Measurements from ENCODE around the gene SLC7A6OS. TPM values are rescaled to one million over a fixed set of nuclear protein-coding genes. Genes with fewer than 3 reads are reported as not detected.

SLC7A6OS gene
- total RNA-seq, 1 experiment from 2014 or later: 24.5 TPM

- Histone ChIP-seq H3K4ac (ENCODE audit: low read depth, low read length) (no peak overlapping the region), H2BK120ac (ENCODE audit: low read depth, low read length, poor library complexity, severe bottlenecking) (no peak overlapping the region), H2AK5ac (ENCODE audit: insufficient read length, low read length) (no peak overlapping the region), H3K14ac (ENCODE audit: insufficient read depth, low read length) (no peak overlapping the region), H4K91ac (ENCODE audit: insufficient read length, low read depth, low read length) (no peak overlapping the region), H3K9me3 (ENCODE audit: control insufficient read depth, low read depth, low read length) (peaks cover 5% of the 10 kb centered on the region), H3K9ac (ENCODE audit: extremely low read depth, insufficient read length, low read length) (no peak overlapping the region), H3K23me2 (ENCODE audit: insufficient read length, low read depth, low read length, poor library complexity, severe bottlenecking) (no peaks in the 10 kb centered on the region), H2AFZ (ENCODE audit: low read length) (no peak overlapping the region), H3K79me1 (ENCODE audit: insufficient read depth, low read depth, low read length, poor library complexity, severe bottlenecking) (no peaks in the 10 kb centered on the region), H2BK12ac (ENCODE audit: insufficient read length, low read depth, low read length) (no peak overlapping the region), H3K56ac (ENCODE audit: insufficient read length, low read depth, low read length) (no peak overlapping the region), H2BK20ac (ENCODE audit: low read depth, low read length, poor library complexity, severe bottlenecking) (no peak overlapping the region), H3K18ac (ENCODE audit: insufficient read length, low read depth, low read length) (no peak overlapping the region), H4K8ac (replicated peaks; ENCODE audit: insufficient read length, low read depth, low read length) (no peak overlapping the region), H4K20me1 (ENCODE audit: control insufficient read depth, insufficient read depth, insufficient read length) (peaks cover 2% of the 10 kb centered on the region), H2BK15ac (ENCODE audit: low read depth, low read length) (no peak overlapping the region), H3K27ac (ENCODE audit: insufficient read length, low read depth, low read length) (no peak overlapping the region), H3K23ac (ENCODE audit: insufficient read length, low read depth, low read length) (no peak overlapping the region), H3K4me1 (ENCODE audit: insufficient read depth, low read length) (no peaks in the 10 kb centered on the region), H3K4me2 (ENCODE audit: insufficient read depth, insufficient read length, low read length) (no peak overlapping the region), H3T11ph (ENCODE audit: low read length) (no peak overlapping the region), H3K27me3 (ENCODE audit: insufficient read depth, low read length) (no peaks in the 10 kb centered on the region), H2BK5ac (ENCODE audit: insufficient read length, low read length) (no peak overlapping the region), H3K79me2 (ENCODE audit: insufficient read depth, low read length) (0 out of 2 replicates have a peak, but pooled peaks cover 2% of the 10 kb centered on the region), H4K5ac (ENCODE audit: insufficient read length, low read depth, low read length) (no peak overlapping the region)
- TF ChIP-seq CTCF (conservative IDR thresholded peaks at IDR 0.05): no peak
- no peaks in the 10 kb centered on the region; the same call in 1 of the 2 replicates for H3K27me3 Mint-ChIP-seq (ENCODE audit: low read depth)
- H3K4me1 Mint-ChIP-seq: peaks cover 4 to 8% of the 10 kb centered on the region in 2 experiments; a peak in 3 of 4 replicates
- no peak for DNase-seq
- H3K27ac Mint-ChIP-seq: peak overlapping the region in 2 of 3 experiments; percentile 39 to 75; a peak in 2 of 7 replicates
- H3K4me3 Mint-ChIP-seq: 0 out of 5 replicates have a peak overlapping the region, but pooled peaks of 1 of the 2 experiments have one; percentile 1
- H3K9me3 Mint-ChIP-seq: no peaks in the 10 kb centered on the region
- peaks cover 21 to 48% (median 23%) of the 10 kb centered on the region in 3 experiments; a peak in 6 of 7 replicates for H3K36me3 Mint-ChIP-seq (ENCODE audit: insufficient read depth in 1 of 3, low read depth in 3 of 3)
- WGBS (ENCODE audit: extremely low coverage, insufficient read length, low lambda C conversion rate): no CpG with 5 or more reads among the region's 6 CpGs
Observed at GRCh38 chr16:68290450-68290849, 20.3 kb downstream of the SLC7A6OS start.
